Left forelimb (tissue), 1 donor: ENCODE data around the gene MINDY2.
"Not testable (repeated sequence)": the region's sequence is repeated elsewhere in the genome, so short reads cannot be mapped to it uniquely, and the experiment has no call there.

Experiments used
- DNase-seq: peaks from one replicate; pipeline ENCODE4 v3.0.0-alpha.2; 2018; ENCODE audit warnings: low spot score

MINDY2 gene

GRCh38 chr15:58883926-58884325 lies 112.8 kb downstream of the MINDY2 start:
- DNase-seq, result not testable (repeated sequence)

DNA sequence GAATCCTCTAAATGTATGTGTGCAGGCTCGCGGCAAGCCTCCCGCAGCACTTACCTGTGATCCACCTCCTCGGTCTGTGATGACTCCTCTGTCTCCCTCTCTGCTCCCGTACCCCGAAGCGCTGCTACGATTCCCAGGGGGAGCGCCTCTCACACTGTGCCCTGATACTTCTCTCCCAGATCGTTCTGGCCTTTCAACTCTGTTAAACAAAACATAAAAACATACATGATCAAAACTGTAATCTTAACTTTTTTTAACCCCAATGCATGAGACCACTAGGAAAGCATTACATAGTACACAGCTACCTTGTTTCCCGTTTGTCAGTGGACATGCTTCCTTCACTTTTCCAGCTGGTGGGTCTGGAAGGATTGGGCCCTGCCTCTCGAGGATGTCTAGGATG lies 115.8 kb downstream of the MINDY2 start:
- no peak for DNase-seq

DNA sequence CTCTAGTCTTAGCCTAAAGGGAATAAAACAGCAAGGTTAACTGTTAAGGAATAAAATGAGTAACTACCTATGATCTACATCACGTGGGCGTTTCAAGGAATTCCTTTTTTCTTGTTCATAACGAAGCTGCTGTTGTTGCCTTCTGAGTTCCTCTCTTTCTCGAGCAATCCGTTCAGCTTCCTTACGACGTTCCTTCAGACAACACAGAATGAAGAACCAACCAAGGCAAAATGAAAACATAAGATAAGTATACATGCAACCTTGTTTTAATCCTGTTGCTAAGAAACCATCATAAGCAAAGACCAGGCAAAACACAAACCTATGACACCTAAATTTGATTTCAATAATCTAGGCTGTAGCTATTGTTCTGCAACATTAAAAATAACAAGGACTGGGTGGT lies 118.3 kb downstream of the MINDY2 start:
- no peak for DNase-seq

- DNase-seq, result no peak
These were observed 127.1 kb downstream of the MINDY2 start for GRCh38 chr15:58898150-58898680.

GRCh38 chr15:58900631-58901030 lies 129.5 kb downstream of the MINDY2 start:
- no peak for DNase-seq

DNA sequence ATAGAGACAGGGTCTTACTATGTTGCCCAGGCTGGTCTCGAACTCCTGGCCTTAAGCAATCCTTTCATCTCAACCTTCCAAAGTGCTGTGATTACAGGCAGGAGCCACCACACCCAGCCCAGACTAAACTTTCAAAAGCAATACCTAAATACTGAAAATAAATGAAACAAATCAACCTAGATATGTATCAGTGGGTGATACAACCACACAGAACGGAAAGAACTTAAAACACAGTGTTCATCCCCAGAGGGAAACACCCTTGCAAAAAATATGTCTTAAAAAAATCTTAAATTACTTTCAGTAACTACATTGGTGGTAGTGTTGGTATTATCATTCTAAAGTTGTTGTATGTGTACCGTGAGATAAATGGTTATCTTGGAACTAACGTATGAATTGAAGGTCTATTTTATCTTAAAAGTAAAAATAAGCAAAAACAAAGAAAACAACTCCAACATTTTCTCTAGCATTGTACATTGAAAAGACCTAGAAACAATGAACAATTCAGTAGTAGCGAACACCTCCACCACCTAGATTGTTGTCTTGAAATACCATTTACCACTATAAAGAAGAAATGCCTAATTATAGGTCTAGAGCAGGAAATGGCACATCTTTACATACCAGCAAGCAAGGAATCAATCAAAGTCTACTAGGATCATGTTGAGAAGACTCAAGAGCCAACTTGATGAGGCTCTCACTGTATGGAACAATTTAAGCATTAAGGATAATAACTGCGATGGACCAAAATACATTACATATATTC lies 137.6 kb downstream of the MINDY2 start:
- no peak for DNase-seq

DNA sequence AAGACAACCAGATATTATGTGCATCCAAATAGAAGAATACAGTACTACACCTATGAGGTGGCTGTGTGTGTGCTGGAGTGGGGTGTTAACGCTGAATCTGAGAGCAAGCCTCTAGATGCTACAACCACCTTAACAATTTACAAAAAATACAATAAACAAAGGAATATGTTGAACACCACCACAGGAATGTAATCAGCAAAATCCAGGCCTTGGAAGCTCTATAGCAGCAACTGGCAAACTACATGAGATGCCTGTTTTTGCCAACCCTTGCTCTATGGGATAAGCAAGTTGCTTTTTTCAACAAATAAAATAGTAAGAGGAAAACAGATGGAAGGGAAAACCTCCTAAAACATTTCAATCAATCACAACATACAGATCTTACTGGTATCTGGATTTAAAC lies 138.5 kb downstream of the MINDY2 start:
- no peak for DNase-seq

DNA sequence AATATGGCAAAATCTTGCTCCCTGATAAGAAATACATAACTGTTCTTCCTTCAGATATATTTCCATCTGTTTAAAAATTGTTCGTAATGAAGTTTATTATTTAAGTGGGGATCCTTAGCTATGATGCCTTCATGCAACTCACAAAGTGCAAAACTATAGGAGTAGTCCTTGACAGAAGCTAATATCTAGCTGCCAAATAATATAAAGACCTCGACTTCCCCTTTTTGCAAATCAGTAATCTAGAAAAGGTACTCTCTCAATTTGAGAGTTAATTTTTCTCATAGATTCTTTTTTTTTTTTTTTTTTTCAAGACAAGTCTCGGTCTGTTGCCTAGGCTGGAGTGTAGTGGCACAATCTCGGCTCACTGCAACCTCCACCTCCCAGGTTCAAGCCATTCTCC lies 139.4 kb downstream of the MINDY2 start:
- DNase-seq, result no peak
